ENCODE results near the gene ACER2.

Gene ACER2

DNA sequence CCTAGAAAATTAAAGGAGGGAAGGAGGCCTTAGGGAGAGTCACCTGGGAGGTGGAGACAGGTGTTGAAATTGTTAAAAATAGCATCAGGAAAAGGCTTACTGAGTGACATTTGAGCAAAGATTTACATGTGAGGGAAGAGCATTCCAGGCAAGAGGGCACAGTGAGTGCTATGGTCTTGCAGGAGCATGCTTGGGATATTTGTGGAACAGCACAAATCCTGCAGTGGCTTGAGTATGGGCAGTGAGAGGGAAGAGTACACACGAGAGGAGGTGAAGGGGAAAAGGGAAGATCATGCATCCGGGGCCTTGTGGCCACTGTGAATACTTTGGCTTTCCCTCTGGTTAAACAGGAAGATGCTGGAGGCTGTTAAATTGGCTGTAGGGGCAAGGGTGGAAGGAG lies 36.6 kb downstream of the ACER2 start:
- H3K4me3 ChIP-seq (replicated peaks in 1 of 2; ENCODE audit: low read depth in 2 of 2, low read length in 2 of 2), result no peak overlapping the region

GRCh38 chr9:19446361-19446861 lies 37.6 kb downstream of the ACER2 start:
- no peak for DNase-seq (ENCODE audit: low read depth in 2 of 2)
- H3K4me3 ChIP-seq (replicated peaks in 1 of 2; ENCODE audit: low read depth in 2 of 2, low read length in 2 of 2), result no peak overlapping the region
- TF ChIP-seq, protein P1, sequence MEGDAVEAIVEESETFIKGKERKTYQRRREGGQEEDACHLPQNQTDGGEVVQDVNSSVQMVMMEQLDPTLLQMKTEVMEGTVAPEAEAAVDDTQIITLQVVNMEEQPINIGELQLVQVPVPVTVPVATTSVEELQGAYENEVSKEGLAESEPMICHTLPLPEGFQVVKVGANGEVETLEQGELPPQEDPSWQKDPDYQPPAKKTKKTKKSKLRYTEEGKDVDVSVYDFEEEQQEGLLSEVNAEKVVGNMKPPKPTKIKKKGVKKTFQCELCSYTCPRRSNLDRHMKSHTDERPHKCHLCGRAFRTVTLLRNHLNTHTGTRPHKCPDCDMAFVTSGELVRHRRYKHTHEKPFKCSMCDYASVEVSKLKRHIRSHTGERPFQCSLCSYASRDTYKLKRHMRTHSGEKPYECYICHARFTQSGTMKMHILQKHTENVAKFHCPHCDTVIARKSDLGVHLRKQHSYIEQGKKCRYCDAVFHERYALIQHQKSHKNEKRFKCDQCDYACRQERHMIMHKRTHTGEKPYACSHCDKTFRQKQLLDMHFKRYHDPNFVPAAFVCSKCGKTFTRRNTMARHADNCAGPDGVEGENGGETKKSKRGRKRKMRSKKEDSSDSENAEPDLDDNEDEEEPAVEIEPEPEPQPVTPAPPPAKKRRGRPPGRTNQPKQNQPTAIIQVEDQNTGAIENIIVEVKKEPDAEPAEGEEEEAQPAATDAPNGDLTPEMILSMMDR (IDR thresholded peaks at IDR 0.05; ENCODE audit: low read depth, low read length), result no peak

More for the DNA sequence above, 36.6 kb downstream of the ACER2 start:
- no peak for DNase-seq (ENCODE audit: low read depth in 2 of 2)
- TF ChIP-seq, protein P1 (IDR thresholded peaks at IDR 0.05; ENCODE audit: low read depth, low read length), result no peak

DNA sequence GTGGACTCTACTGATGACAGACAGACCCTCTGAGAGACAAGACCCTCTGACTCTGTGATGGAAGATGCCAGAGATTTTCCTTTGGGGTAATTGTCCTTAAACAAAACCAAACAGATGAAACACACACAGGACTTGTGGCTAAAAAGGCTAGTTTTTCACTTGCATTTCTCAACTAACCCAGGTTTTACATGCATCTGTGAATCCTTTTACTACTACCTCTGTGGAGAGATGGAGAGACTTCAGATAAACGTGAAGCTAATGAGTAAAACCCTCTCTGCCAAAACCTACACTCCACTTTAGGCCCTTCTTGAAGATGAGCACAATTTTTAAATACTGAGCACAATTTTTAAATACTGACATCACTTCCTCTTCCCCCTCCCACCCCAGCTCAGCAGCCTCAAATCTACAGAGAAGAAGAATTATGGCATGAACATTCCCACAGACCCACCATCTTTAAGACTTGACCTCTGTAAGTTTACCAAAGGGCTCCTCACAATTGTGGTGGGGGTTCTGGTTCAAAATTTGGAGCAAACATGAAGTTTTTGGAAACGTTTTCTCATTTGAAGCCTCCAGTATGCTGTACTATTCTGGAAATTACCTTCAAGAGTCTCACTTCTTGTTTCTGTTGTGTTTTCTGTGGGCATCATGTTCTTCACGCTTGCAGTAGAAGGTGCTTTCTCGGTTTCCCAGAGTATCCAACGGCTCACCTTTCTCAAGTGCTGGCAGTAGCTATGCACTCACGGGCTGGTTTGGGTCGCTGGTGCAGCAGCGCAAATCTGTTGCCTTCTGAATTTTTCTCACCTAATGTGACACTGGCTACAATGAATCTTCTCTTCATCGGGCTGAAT lies 42.7 kb downstream of the ACER2 start:
- DNase-seq (ENCODE audit: low read depth in 2 of 2), result no peak
- H3K4me3 ChIP-seq (replicated peaks in 1 of 2; ENCODE audit: low read depth in 2 of 2, low read length in 2 of 2), result no peak overlapping the region
- TF ChIP-seq, protein P1 (IDR thresholded peaks at IDR 0.05; ENCODE audit: low read depth, low read length), result no peak

- TF ChIP-seq, protein P1 (IDR thresholded peaks at IDR 0.05; ENCODE audit: low read depth, low read length), result no peak
- DNase-seq (ENCODE audit: low read depth in 2 of 2), result no peak
- H3K4me3 ChIP-seq (replicated peaks in 1 of 2; ENCODE audit: low read depth in 2 of 2, low read length in 2 of 2), result no peak overlapping the region
Measured at GRCh38 chr9:19456426-19456825, 47.6 kb downstream of the ACER2 start.

DNA sequence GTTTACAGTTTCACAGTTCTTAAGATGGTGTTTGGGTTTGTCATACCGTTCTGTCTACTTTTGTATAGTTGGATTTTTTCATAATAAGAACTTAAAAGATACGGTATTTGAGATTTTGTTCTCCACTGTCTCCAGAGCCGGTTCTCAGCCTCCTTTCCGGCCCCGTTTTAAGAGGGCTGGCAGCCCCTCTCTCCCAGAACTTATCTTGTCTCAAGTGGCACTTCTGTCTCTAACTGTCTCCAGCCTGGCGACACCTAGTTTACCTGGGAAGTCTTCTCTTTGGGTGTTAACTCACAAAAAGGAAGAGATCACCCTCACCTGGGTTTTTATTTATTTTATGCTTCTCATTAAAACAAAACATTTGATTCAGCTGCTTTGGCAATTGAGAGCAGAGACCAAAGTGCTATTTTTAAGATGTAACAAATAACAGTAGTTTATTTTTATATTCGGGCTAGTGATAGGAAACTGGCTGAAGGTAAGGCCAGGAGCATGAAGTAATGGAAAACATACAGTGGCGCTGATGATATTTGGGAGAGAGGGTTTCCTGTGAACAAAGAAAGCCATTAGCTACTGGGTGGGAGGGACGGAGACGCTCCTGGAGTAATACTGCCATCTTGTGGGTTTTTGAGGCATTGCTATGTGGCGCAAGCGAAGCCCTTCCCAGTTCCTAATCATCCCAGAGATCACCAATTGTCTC lies 48.3 kb downstream of the ACER2 start:
- TF ChIP-seq, protein P1 (IDR thresholded peaks at IDR 0.05; ENCODE audit: low read depth, low read length), result peak; percentile 90
- H3K4me3 ChIP-seq (replicated peaks in 1 of 2; ENCODE audit: low read depth in 2 of 2, low read length in 2 of 2), result peak overlapping the region; percentile 18 to 21
- DNase-seq (ENCODE audit: low read depth in 2 of 2), result peak; percentile 86

DNA sequence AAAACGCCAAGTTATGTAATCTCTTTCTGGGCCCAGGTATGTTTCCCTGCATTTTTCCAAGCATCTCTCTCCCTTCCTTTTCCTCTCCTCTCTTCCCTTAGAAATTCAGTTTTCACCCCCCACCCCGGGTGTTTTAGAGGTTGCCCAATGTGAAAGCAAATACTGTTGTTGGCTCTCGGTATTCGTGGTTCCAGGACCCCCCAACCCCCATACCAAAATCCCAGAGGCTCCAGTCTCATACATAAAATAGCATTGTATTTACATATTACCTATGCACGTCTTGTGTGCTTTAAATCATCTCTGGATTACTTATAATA lies 48.8 kb downstream of the ACER2 start:
- DNase-seq (ENCODE audit: low read depth in 2 of 2), result no peak
- peak overlapping the region; percentile 18 to 21 for H3K4me3 ChIP-seq (replicated peaks in 1 of 2; ENCODE audit: low read depth in 2 of 2, low read length in 2 of 2)
- TF ChIP-seq, protein P1 (IDR thresholded peaks at IDR 0.05; ENCODE audit: low read depth, low read length), result no peak

Measured in cardiac fibroblast (primary cell).